Hepatocyte (in vitro differentiated cells): ENCODE data around the gene ZNF8. TPM values are rescaled to one million over a fixed set of nuclear protein-coding genes. Genes with fewer than 3 reads are reported as not detected.

Experiments used
- DNase-seq: peaks from one replicate; pipeline ENCODE4 v3.0.0-alpha.2; 2016; ENCODE audit warnings: low spot score
- H2AFZ ChIP-seq: fragments of 200-600 bp; sonication (generic); 2 replicates; pipeline ENCODE4 v1.6.0; 2016; ENCODE audit warnings: antibody characterized with exemption, mild to moderate bottlenecking
- H3K27ac ChIP-seq: fragments of 200-600 bp; sonication (generic); 2 replicates; pipeline ENCODE4 v1.5.1; 2016; ENCODE audit warnings: mild to moderate bottlenecking
- H3K27me3 ChIP-seq: fragments of 200-600 bp; sonication (generic); 2 replicates; pipeline ENCODE4 v1.6.1; 2016
- H3K36me3 ChIP-seq: fragments of 200-600 bp; sonication (generic); replicated peaks from 2 replicates; pipeline ENCODE4 v1.5.1; 2016; ENCODE audit warnings: low read depth; ENCODE audit not compliant: insufficient read depth
- H3K4me1 ChIP-seq: fragments of 200-600 bp; sonication (generic); 2 replicates; pipeline ENCODE4 v1.5.1; 2016; ENCODE audit warnings: mild to moderate bottlenecking, moderate library complexity; ENCODE audit not compliant: insufficient read depth
- H3K4me2 ChIP-seq: fragments of 200-600 bp; sonication (generic); 2 replicates; pipeline ENCODE4 v1.6.0; 2016
- H3K4me3 ChIP-seq: fragments of 200-600 bp; sonication (generic); 2 replicates; pipeline ENCODE4 v1.5.1; 2016; ENCODE audit warnings: mild to moderate bottlenecking
- H3K79me2 ChIP-seq: fragments of 200-600 bp; sonication (generic); 2 replicates; pipeline ENCODE4 v1.6.0; 2017; ENCODE audit warnings: mild to moderate bottlenecking
- H3K9me2 ChIP-seq: fragments of 200-600 bp; sonication (generic); replicated peaks from 2 replicates; pipeline ENCODE4 v1.6.0; 2017; ENCODE audit warnings: mild to moderate bottlenecking; ENCODE audit not compliant: insufficient read depth
- H3K9me3 ChIP-seq: fragments of 200-600 bp; sonication (generic); 2 replicates; pipeline ENCODE4 v1.5.1; 2016; ENCODE audit warnings: low read depth, mild to moderate bottlenecking
- H4K20me1 ChIP-seq: fragments of 200-600 bp; sonication (generic); 2 replicates; pipeline ENCODE4 v1.6.0; 2016; ENCODE audit warnings: mild to moderate bottlenecking; ENCODE audit not compliant: insufficient read depth, poor library complexity, severe bottlenecking
- CTCF ChIP-seq: fragments of 200-600 bp; sonication (generic); IDR thresholded peaks from 2 replicates; pipeline ENCODE4 v1.5.1; 2016; ENCODE audit warnings: antibody characterized with exemption, mild to moderate bottlenecking; ENCODE audit not compliant: poor library complexity
- EZH2 ChIP-seq: fragments of 200-600 bp; sonication (generic); IDR thresholded peaks from 2 replicates; pipeline ENCODE4 v1.6.1; 2016; ENCODE audit warnings: antibody characterized with exemption, mild to moderate bottlenecking, borderline replicate concordance
- EZH2phosphoT487 ChIP-seq: fragments of 200-600 bp; sonication (generic); IDR thresholded peaks from one replicate; pipeline ENCODE4 v1.6.1; 2018; ENCODE audit warnings: antibody characterized with exemption, mild to moderate bottlenecking, low read depth, moderate library complexity; ENCODE audit not compliant: unreplicated experiment, severe bottlenecking
- WGBS: methylation state at CpG from one replicate; pipeline ENCODE4 v1.1.6; 2016; ENCODE audit warnings: low lambda C conversion rate; ENCODE audit errors: missing lambda C conversion rate; 5-methylcytosine and 5-hydroxymethylcytosine counted together
- polyA plus RNA-seq: library from polyadenylated mRNA; unstranded; fragments of >200 nt; fragmentation: Nextera tagmentation; extraction: Ambion mirVana; gene quantifications from 2 replicates; pipeline ENCODE4 v1.2.1, GENCODE V29; 2016
- total RNA-seq: library from RNA; depleted of rRNA; stranded (reverse); fragments of >200 nt; gene quantifications from 2 replicates; pipeline ENCODE4 v1.2.3, GENCODE V29; 2014

ZNF8 gene
- total and polyA plus RNA-seq, 2 experiments from 2014 or later, result 1.4 to 8.7 TPM

- DNase-seq, result peak; percentile 98
- Histone ChIP-seq H3K4me3 (peak within 1 kb of the TSS; percentile 58), H3K36me3 (no peaks in the 10 kb centered on the region), H2AFZ (peak within 1 kb of the TSS; percentile 73), H3K4me1 (peaks cover 9% of the 10 kb centered on the region), H3K27me3 (no peaks in the 10 kb centered on the region), H3K79me2 (peaks cover 42% of the 10 kb centered on the region), H4K20me1 (no peaks in the 10 kb centered on the region), H3K27ac (peak within 1 kb of the TSS; percentile 84), H3K9me3 (no peaks in the 10 kb centered on the region), H3K9me2 (no peaks in the 10 kb centered on the region), H3K4me2 (peak within 1 kb of the TSS; percentile 95)
- under 1% methylated on average over 55 of the region's 55 CpGs for WGBS
- TF ChIP-seq EZH2 (no peak), EZH2phosphoT487 (no peak), CTCF (no peak)
These were observed 26.5 kb downstream of the ZNF8 start, which contains the start of gene ERVK3-1 for GRCh38 chr19:58305065-58305931. Gene ERVK3-1, plus strand, starts transcription at chr19:58305377. Its CDS starts 6,792 bp downstream, at chr19:58312169.

GRCh38 chr19:58305932-58306323 is 27.2 kb downstream of the ZNF8 start:
- Histone ChIP-seq H3K27ac (peak overlapping the region; percentile 84), H2AFZ (peak overlapping the region; percentile 58), H3K9me3 (no peaks in the 10 kb centered on the region), H3K4me1 (peaks cover 9% of the 10 kb centered on the region), H4K20me1 (no peaks in the 10 kb centered on the region), H3K36me3 (no peaks in the 10 kb centered on the region), H3K27me3 (no peaks in the 10 kb centered on the region), H3K4me3 (peak overlapping the region; percentile 58), H3K4me2 (peak overlapping the region; percentile 95), H3K79me2 (peaks cover 42% of the 10 kb centered on the region), H3K9me2 (no peaks in the 10 kb centered on the region)
- TF ChIP-seq CTCF (no peak), EZH2 (no peak), EZH2phosphoT487 (no peak)
- 65% methylated on average over 12 of the region's 12 CpGs for WGBS
- DNase-seq, result peak; percentile 25

DNA sequence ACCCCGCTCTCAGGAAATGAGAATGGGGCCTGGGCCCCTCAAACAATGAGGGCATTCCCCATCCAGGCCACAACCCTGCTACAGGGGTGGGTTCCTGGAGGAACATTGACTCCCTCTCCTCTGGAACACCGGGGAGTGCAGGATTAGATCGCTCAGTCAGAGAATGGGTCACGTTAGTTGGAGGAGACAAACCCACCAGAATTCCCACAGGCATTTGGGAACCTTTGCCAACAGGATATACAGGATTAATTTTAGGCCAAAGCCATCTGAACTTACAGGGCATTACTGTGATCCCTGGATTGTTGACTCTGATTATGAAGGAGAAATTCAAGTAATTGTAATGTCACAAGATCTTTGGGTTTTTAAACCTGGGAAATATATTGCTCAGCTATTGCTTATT is 29.0 kb downstream of the ZNF8 start:
- H3K9me2 ChIP-seq, result no peaks in the 10 kb centered on the region
- 95% methylated on average over 4 of the region's 4 CpGs for WGBS
- DNase-seq, result no peak
- no peak overlapping the region for H3K4me3 ChIP-seq
- no peak overlapping the region for H3K27ac ChIP-seq
- peaks cover 39% of the 10 kb centered on the region for H3K79me2 ChIP-seq
- H3K4me2 ChIP-seq, result no peak overlapping the region
- H4K20me1 ChIP-seq, result no peaks in the 10 kb centered on the region
- no peaks in the 10 kb centered on the region for H3K36me3 ChIP-seq
- H3K4me1 ChIP-seq, result peaks cover 9% of the 10 kb centered on the region
- H3K27me3 ChIP-seq, result no peaks in the 10 kb centered on the region
- H3K9me3 ChIP-seq, result no peaks in the 10 kb centered on the region
- no peak overlapping the region for H2AFZ ChIP-seq
- no peak for TF ChIP-seq EZH2
- no peak for TF ChIP-seq CTCF
- TF ChIP-seq EZH2phosphoT487, result no peak
